Thyroid gland (tissue), 4 donors: ENCODE measurements around the gene COQ4.

Experiments used
- CTCF ChIP-seq, 6 experiments: fragments of 200-600 bp in 3 of 6; fragments of 450-650 bp in 3 of 6; sonication (generic) in 3 of 6; IDR thresholded peaks; one replicate each; pipeline ENCODE4 v1.5.1; 2016 to 2019; ENCODE audit warnings: antibody characterized with exemption in 6 of 6, mild to moderate bottlenecking in 2 of 6, inconsistent platforms in 1 of 6, moderate library complexity in 1 of 6
- POLR2A ChIP-seq, 2 donors: fragments of 450-650 bp; IDR thresholded peaks; one replicate each; pipeline ENCODE4 v1.6.1; 2017; ENCODE audit warnings: antibody characterized with exemption in 2 of 2, mild to moderate bottlenecking in 2 of 2, moderate library complexity in 1 of 2

- no peak for TF ChIP-seq CTCF (IDR thresholded peaks at IDR 0.05)
- TF ChIP-seq POLR2A (IDR thresholded peaks at IDR 0.05), result no peak
These were observed 40.1 kb upstream of the COQ4 start for GRCh38 chr9:128282500-128282899.
